HepG2 (cell line): ENCODE measurements around the gene PCSK6. TPM values are rescaled to one million over a fixed set of nuclear protein-coding genes. Genes with fewer than 3 reads are reported as not detected.

ENCODE experiments used
- ATAC-seq: fragments of 200-7000 bp; cut with Tn5 transposase; 3 replicates; pipeline ENCODE4 v1.9.1; 2020; ENCODE audit warnings: mild to moderate bottlenecking, moderate library complexity
- BruUV-seq: library from RNA; stranded (reverse); fragments of 400-500 nt; replicated peaks from 2 replicates; lab custom pipeline; 2021; lab: Mats Ljungman, UMichigan
- CTCF ChIA-PET: fragments of 300-600 bp; formaldehyde crosslinking; extraction: SDS; loops from one replicate; lab custom pipeline; 2021; ENCODE audit warnings: low total read pairs, inconsistent platforms, low intra/inter-chr PET ratio; lab: Yijun Ruan, JAX
- POLR2A ChIA-PET: fragments of 350-600 bp; sonication (Branson Sonifier 250); formaldehyde crosslinking; loops from one replicate; lab custom pipeline; 2020; ENCODE audit warnings: antibody characterized with exemption, inconsistent platforms; lab: Yijun Ruan, JAX
- DNase-seq: peaks from one replicate; pipeline ENCODE4 v3.0.0-alpha.2; 2015; ENCODE audit warnings: low spot score
- FAIRE-seq: peaks from 3 replicates; lab custom pipeline; 2011; peaks lifted over from hg19 to GRCh38; lab: Jason Lieb, UNC
- H2AFZ ChIP-seq: one replicate; pipeline ENCODE4 v1.6.1; 2011; ENCODE audit warnings: low read length, inconsistent platforms
- H3K27ac ChIP-seq: fragments of 300-600 bp; 3 replicates; pipeline ENCODE4 v1.8.0; 2011; ENCODE audit warnings: mixed run types, mild to moderate bottlenecking, mixed read lengths, low read length, inconsistent platforms; ENCODE audit not compliant: insufficient read depth; ENCODE audit errors: extremely low read length
- H3K27me3 ChIP-seq, 2 experiments: fragments of 200-600 bp in 1 of 2; 2 replicates in 1 of 2; 3 replicates in 1 of 2; pipeline versions ENCODE4 v1.6.0 to v1.8.0; 2011; ENCODE audit warnings: low read length in 2 of 2, mild to moderate bottlenecking in 2 of 2, moderate library complexity in 2 of 2, inconsistent platforms in 1 of 2; ENCODE audit not compliant: insufficient read depth in 2 of 2, control insufficient read depth in 1 of 2
- H3K36me3 ChIP-seq, 2 experiments: fragments of 200-600 bp in 1 of 2; replicated peaks in 1 of 2; 2 replicates in 1 of 2; 3 replicates in 1 of 2; pipeline versions ENCODE4 v1.5.1 to v1.8.0; 2011; ENCODE audit warnings: low read length in 2 of 2, inconsistent platforms in 1 of 2; ENCODE audit not compliant: insufficient read depth in 2 of 2, control insufficient read depth in 1 of 2
- H3K4me1 ChIP-seq: 2 replicates; pipeline ENCODE4 v1.5.1; 2012; ENCODE audit warnings: low read length, inconsistent platforms; ENCODE audit not compliant: insufficient read depth
- H3K4me2 ChIP-seq: 2 replicates; pipeline ENCODE4 v1.6.0; 2011; ENCODE audit warnings: low read depth, low read length, inconsistent platforms
- H3K4me3 ChIP-seq, 3 experiments: fragments of 200-600 bp in 1 of 3; sonication (generic), shearing (Covaris generic) in 1 of 3; replicated peaks in 1 of 3; 2 replicates each; pipeline ENCODE4 v1.5.1; 2011 to 2016; ENCODE audit warnings: low read length in 3 of 3, inconsistent platforms in 2 of 3, low read depth in 2 of 3, mild to moderate bottlenecking in 2 of 3, control low read depth in 1 of 3, mixed read lengths in 1 of 3; ENCODE audit not compliant: insufficient read depth in 1 of 3
- H3K79me2 ChIP-seq: one replicate; pipeline ENCODE4 v1.6.1; 2011; ENCODE audit warnings: low read length, inconsistent platforms; ENCODE audit not compliant: insufficient read depth
- H3K9ac ChIP-seq: 2 replicates; pipeline ENCODE4 v1.6.0; 2011; ENCODE audit warnings: mild to moderate bottlenecking, low read depth, low read length, inconsistent platforms; ENCODE audit not compliant: insufficient read depth
- H3K9me3 ChIP-seq: 2 replicates; pipeline ENCODE4 v1.5.1; 2012; ENCODE audit warnings: mild to moderate bottlenecking, low read length
- H4K20me1 ChIP-seq: 2 replicates; pipeline ENCODE4 v1.6.0; 2011; ENCODE audit warnings: inconsistent platforms, mild to moderate bottlenecking, low read length, moderate library complexity; ENCODE audit not compliant: insufficient read depth
- CAMTA2 ChIP-seq: sonication (generic); formaldehyde crosslinking; IDR thresholded peaks from 2 replicates; pipeline ENCODE4 v1.4.0; 2020; ENCODE audit warnings: mild to moderate bottlenecking, missing genetic modification reagents, borderline replicate concordance
- CCAR2 ChIP-seq: fragments of 200-400 bp; formaldehyde crosslinking; optimal IDR thresholded peaks from 2 replicates; pipeline ENCODE3; 2018; ENCODE audit warnings: low read depth, mild to moderate bottlenecking, low read length, moderate library complexity
- CSRNP2 ChIP-seq: sonication (generic); formaldehyde crosslinking; conservative IDR thresholded peaks from 2 replicates; pipeline ENCODE4 v1.8.0; 2022; ENCODE audit warnings: low read depth, missing genetic modification reagents
- ERF ChIP-seq: IDR thresholded peaks from 2 replicates; pipeline ENCODE4 v1.6.1; 2018; ENCODE audit warnings: missing biosample characterization, missing genetic modification reagents
- KLF9 ChIP-seq: IDR thresholded peaks from 2 replicates; pipeline ENCODE4 v1.6.1; 2016; ENCODE audit warnings: low read depth
- NFE2L1 ChIP-seq: sonication (generic); formaldehyde crosslinking; IDR thresholded peaks from 2 replicates; pipeline ENCODE4 v1.4.0; 2020; ENCODE audit warnings: missing genetic modification reagents, mild to moderate bottlenecking, borderline replicate concordance
- PAF1 ChIP-seq: IDR thresholded peaks from 2 replicates; pipeline ENCODE4 v1.6.1; 2016; ENCODE audit warnings: missing genetic modification reagents, missing compliant biosample characterization
- RAD51 ChIP-seq: fragments of 450-650 bp; IDR thresholded peaks from 2 replicates; pipeline ENCODE4 v1.6.1; 2016; ENCODE audit warnings: borderline replicate concordance
- RCOR2 ChIP-seq: IDR thresholded peaks from 2 replicates; pipeline ENCODE4 v1.6.1; 2016; ENCODE audit warnings: missing biosample characterization, missing genetic modification reagents
- SSRP1 ChIP-seq: IDR thresholded peaks from 2 replicates; pipeline ENCODE4 v1.6.1; 2016; ENCODE audit warnings: control low read depth
- ZNF142 ChIP-seq: sonication (generic); formaldehyde crosslinking; IDR thresholded peaks from 2 replicates; pipeline ENCODE4 v1.4.0; 2020; ENCODE audit warnings: missing genetic modification reagents
- ZNF20 ChIP-seq: sonication (generic); formaldehyde crosslinking; IDR thresholded peaks from 2 replicates; pipeline ENCODE4 v1.4.0; 2020; ENCODE audit warnings: mild to moderate bottlenecking, moderate library complexity, missing genetic modification reagents
- ZNF446 ChIP-seq: sonication (generic); formaldehyde crosslinking; IDR thresholded peaks from 2 replicates; pipeline ENCODE4 v1.5.0; 2020; ENCODE audit warnings: mild to moderate bottlenecking, missing genetic modification reagents
- ZNF543 ChIP-seq: sonication (generic); formaldehyde crosslinking; IDR thresholded peaks from 2 replicates; pipeline ENCODE4 v1.4.0; 2020; ENCODE audit warnings: mild to moderate bottlenecking, missing genetic modification reagents
- ZNF550 ChIP-seq: sonication (generic); formaldehyde crosslinking; IDR thresholded peaks from 2 replicates; pipeline ENCODE4 v1.4.0; 2020; ENCODE audit warnings: mild to moderate bottlenecking, missing genetic modification reagents, borderline replicate concordance
- ZNF672 ChIP-seq: sonication (generic); formaldehyde crosslinking; IDR thresholded peaks from 2 replicates; pipeline ENCODE4 v1.8.1; 2022; ENCODE audit warnings: missing genetic modification reagents
- ZXDC ChIP-seq: sonication (generic); formaldehyde crosslinking; IDR thresholded peaks from 2 replicates; pipeline ENCODE4 v1.5.0; 2020; ENCODE audit warnings: mild to moderate bottlenecking, missing genetic modification reagents
- WGBS: methylation state at CpG from one replicate; pipeline ENCODE4 v1.1.6; 2017; ENCODE audit warnings: low lambda C conversion rate; 5-methylcytosine and 5-hydroxymethylcytosine counted together
- in situ Hi-C: cut with HindIII; loops from 2 replicates; pipeline ENCODE4 v1.10.0; 2017; ENCODE audit warnings: low pct_unique_long_range_greater_than_20kb; ENCODE audit not compliant: extremely low pct_ligation_motif_present
- intact Hi-C: fragments of 100-400 bp; cut with micrococcal nuclease; formaldehyde crosslinking; loops from one replicate; pipeline ENCODE4 v1.10.0; 2022; ENCODE audit not compliant: unreplicated experiment
- polyA plus RNA-seq, 8 experiments: library from polyadenylated mRNA; depleted of rRNA in 3 of 8; stranded (reverse) in 7 of 8; unstranded in 1 of 8; fragments of >200 nt; fragmentation: Illumina TruSeq in 4 of 8; extraction: Trizol in 4 of 8; gene quantifications; 2 replicates each; pipeline versions ENCODE4 v1.2.1 to v1.2.3, GENCODE V29; 2011 to 2016; ENCODE audit warnings: low read depth in 4 of 8, missing spikeins in 1 of 8, mixed read lengths in 1 of 8; ENCODE audit not compliant: insufficient read depth in 1 of 8
- total RNA-seq, 5 experiments: library from RNA; depleted of rRNA; stranded (reverse); fragments of >200 nt; fragmentation: Illumina TruSeq; extraction: Trizol; gene quantifications; 2 replicates each; pipeline ENCODE4 v1.2.3, GENCODE V29; 2016; ENCODE audit warnings: low read depth in 1 of 5

The PCSK6 gene
- total and polyA plus RNA-seq, 2 of the 13 experiments (the other 11 are each of a cell fraction or from before 2014, with no cell fraction given): 56.5 to 155 TPM

- Histone ChIP-seq H4K20me1 (no peaks in the 10 kb centered on the region), H3K9me3 (no peaks in the 10 kb centered on the region), H3K4me2 (no peak overlapping the region), H2AFZ (no peak overlapping the region), H3K9ac (no peak overlapping the region), H3K27ac (no peak overlapping the region), H3K27me3 (no peaks in the 10 kb centered on the region), H3K4me1 (0 out of 2 replicates have a peak, but pooled peaks cover 4% of the 10 kb centered on the region), H3K36me3 (peaks cover 6 to 26% of the 10 kb centered on the region in 2 experiments), H3K79me2 (no peaks in the 10 kb centered on the region), H3K4me3 (no peak overlapping the region)
- CTCF ChIA-PET: no interaction called here
- no peak for FAIRE-seq
- no peak for ATAC-seq
- in situ Hi-C loops: no loop called here
- no peak for DNase-seq
- intact Hi-C loops: no loop called here
- 85% methylated on average over 5 of the region's 7 CpGs for WGBS
- POLR2A ChIA-PET: no interaction called here
- TF ChIP-seq SSRP1 (CRISPR knock-in tag): no peak
- no peak for TF ChIP-seq RAD51
- no peak for TF ChIP-seq NFE2L1 (CRISPR knock-in tag)
- no peak for TF ChIP-seq ZNF550
- no peak for TF ChIP-seq PAF1 (CRISPR knock-in tag)
- no peak for TF ChIP-seq ZNF20 (CRISPR knock-in tag)
- TF ChIP-seq ZXDC (CRISPR knock-in tag): no peak
- TF ChIP-seq CAMTA2: no peak
- TF ChIP-seq ZNF142: no peak
- TF ChIP-seq ZNF446 (CRISPR knock-in tag): no peak
- TF ChIP-seq KLF9 (CRISPR knock-in tag): no peak
- no peak for TF ChIP-seq ZNF672 (CRISPR knock-in tag)
- TF ChIP-seq ERF: no peak
- no peak for TF ChIP-seq ZNF543 (CRISPR knock-in tag)
- no peak for TF ChIP-seq CCAR2
- no peak for TF ChIP-seq CSRNP2
- TF ChIP-seq RCOR2 (CRISPR knock-in tag): no peak
- no TSS peak for BruUV-seq
Observed at GRCh38 chr15:101337976-101338375, 151.5 kb downstream of the PCSK6 start.
